ENCODE data around the gene PDE4DIP.
"Not testable (repeated sequence)": the region's sequence is repeated elsewhere in the genome, so short reads cannot be mapped to it uniquely, and the experiment has no call there.

The PDE4DIP gene

GRCh38 chr1:148869634-148869961 is 25.4 kb downstream of the PDE4DIP start:
- in situ Hi-C loops (cut with HindIII; ENCODE audit: low sequenced_read_pairs) = not testable (repeated sequence)

GRCh38 chr1:148874408-148875388 is 30.5 kb downstream of the PDE4DIP start:
- in situ Hi-C loops (cut with HindIII; ENCODE audit: low sequenced_read_pairs) = not testable (repeated sequence)

- in situ Hi-C loops (cut with HindIII; ENCODE audit: low sequenced_read_pairs) = not testable (repeated sequence)
Measured at GRCh38 chr1:148879812-148880416, 35.7 kb downstream of the PDE4DIP start.

DNA sequence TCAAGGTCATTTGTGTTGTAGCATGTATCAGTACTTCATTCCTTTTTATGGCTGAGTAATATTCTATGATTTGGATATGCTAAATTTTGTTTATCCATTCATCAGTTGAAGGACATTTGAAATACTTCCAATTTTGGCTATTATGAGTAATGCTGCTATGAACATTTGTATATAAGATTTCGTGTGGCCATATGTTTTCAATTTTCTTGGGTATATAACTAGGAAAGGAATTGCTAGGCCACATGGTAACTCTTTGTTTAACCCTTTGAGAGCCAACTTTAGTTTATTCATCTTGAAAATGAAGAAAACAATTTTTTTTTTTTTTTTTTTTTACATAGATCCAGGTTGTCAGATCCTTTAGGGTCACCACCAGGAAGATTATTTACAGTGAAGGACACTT is 37.0 kb downstream of the PDE4DIP start:
- in situ Hi-C loops (cut with HindIII; ENCODE audit: low sequenced_read_pairs) = not testable (repeated sequence)

GRCh38 chr1:148885219-148885618 is 41.0 kb downstream of the PDE4DIP start:
- in situ Hi-C loops (cut with HindIII; ENCODE audit: low sequenced_read_pairs) = not testable (repeated sequence)

DNA sequence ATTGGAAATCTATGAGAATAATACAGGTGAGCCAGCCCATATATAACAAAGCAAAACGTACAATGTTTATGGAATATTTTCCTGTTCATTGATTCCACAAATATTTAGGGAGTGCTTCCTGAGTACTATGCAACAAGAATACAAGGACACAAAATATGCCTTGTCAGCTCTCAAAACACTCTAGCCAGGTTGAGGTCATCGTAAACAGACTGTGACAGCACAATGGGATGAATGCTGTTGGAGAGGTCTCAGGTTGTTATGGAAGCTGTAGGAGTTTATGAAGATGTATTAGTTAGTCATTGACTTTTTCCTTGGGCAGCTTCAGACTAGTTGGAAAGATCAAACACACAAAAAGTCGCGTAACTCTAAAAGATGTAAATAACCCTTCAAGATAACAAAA is 42.1 kb downstream of the PDE4DIP start:
- in situ Hi-C loops (cut with HindIII; ENCODE audit: low sequenced_read_pairs) = not testable (repeated sequence)

DNA sequence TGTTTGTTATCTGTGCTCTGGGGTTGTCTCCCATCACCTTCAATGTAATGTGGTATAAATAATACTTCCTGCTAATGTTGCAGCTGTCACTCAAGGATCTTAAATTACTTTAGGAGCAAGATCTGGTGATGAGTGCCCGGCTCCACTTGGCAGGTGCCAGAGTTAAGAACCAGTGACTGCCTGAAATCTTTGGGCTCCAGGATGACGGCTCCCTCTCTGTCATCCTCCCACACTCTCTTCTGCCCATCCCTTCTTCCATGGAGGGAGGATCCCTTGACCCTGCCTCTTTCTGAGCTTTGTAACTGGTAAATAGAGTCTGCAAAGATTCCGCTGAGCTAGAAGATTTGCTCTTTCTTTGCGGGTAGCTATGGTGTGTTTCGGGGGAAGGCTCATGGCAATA is 44.4 kb downstream of the PDE4DIP start:
- in situ Hi-C loops (cut with HindIII; ENCODE audit: low sequenced_read_pairs) = not testable (repeated sequence)

DNA sequence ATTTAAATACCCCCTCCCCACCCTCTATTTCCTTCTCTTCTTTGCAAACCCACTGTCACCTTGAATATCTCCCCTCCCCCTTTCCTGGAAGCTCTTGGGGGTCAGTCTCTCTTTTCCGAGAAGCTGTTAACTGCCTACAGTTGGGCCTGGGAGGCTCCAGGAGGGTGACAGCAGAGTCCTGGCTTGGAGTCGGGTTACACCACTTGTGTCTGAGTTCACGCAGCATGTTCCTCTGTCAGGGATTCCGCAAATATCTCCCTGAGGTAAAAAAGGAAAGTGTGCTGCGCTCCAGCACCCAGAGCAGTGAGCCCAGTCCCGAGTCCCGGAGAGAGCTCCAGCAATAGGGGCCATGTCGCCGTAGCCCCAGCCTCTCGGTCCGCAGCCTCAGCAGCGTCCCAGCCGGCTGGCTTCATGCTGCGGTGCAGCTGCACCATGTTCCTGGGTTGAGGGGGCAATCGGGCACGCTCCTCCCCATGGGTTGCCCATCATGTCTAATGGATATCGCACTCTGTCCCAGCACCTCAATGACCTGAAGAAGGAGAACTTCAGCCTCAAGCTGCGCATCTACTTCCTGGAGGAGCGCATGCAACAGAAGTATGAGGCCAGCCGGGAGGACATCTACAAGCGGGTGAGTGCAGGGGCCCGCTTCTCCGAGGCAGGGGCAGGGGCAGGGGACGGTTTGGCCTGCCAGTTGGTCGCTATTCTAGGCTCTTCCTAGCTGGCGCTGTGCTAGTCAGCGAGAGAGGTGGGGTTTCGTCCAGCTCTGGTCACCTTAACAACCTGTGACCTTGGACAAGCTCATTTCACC is 45.2 kb downstream of the PDE4DIP start:
- in situ Hi-C loops (cut with HindIII; ENCODE audit: low sequenced_read_pairs) = not testable (repeated sequence)

- in situ Hi-C loops (cut with HindIII; ENCODE audit: low sequenced_read_pairs) = not testable (repeated sequence)
Measured at GRCh38 chr1:148890075-148890568, 45.9 kb downstream of the PDE4DIP start.

DNA sequence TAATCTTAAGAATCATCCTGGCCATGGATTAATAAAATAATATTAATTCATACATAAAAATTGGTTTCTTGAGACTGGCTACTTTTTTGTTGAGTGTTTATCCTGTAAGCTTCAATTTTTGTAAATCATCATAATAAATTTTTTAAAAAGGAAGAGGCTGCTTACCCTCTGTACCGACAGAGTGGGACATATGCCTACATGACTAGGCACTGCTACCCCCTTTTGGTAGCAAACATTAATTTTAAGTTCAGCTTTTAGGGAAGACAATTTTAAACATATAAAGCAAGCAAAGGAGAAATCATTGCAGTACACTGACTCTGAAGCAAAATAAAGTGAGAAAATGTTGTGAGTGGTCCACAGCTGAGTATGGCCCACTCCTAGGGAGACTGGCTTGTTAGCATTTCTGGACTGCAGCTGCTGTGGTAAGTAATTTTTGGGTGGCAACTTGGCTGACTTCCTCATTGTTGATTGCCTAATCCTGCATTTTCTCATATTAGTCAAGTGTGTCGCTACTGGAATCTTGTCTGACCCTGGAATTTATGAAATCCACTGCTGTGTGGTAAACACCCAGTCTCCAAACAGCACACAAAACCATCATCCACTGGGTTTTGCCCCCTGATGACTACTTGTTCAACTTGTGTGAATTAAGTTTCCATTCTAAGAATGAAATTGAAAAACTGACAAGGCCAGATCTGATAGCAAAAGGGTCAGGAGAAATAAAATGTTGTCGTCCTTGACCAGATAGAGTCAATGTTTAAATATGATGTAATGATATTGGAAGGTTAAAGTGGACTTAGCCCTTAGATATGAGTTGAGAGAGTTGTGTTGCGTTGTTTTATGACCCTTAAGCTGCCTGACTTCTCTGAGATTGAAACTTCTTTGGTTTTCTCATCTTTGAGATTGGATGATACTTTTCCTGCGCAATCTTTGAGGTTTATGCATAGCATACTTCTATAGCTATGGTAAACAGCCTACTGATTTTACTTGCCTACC is 50.4 kb downstream of the PDE4DIP start:
- in situ Hi-C loops (cut with HindIII; ENCODE audit: low sequenced_read_pairs) = not testable (repeated sequence)

GRCh38 chr1:148900026-148900425 is 55.8 kb downstream of the PDE4DIP start:
- in situ Hi-C loops (cut with HindIII; ENCODE audit: low sequenced_read_pairs) = not testable (repeated sequence)

DNA sequence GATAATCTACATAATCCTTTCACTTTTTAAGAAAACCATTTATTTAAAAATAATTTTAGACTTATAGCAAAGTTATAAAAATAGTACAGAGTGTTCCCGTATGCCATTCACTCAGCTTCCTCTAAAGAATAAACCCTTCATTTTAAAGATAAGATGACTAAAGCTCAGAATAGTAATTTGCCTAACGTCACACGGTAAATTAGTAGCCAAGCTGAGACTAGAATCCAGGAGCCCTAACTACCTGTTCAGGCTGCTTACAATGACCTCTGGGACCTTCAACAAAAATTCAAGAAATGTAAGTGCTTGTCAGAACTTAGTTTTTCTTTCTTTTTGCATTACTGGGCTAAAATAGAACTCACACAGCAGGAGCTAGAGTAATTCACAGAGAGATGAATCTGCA is 56.5 kb downstream of the PDE4DIP start:
- in situ Hi-C loops (cut with HindIII; ENCODE audit: low sequenced_read_pairs) = not testable (repeated sequence)

GRCh38 chr1:148901150-148901952 is 57.1 kb downstream of the PDE4DIP start:
- in situ Hi-C loops (cut with HindIII; ENCODE audit: low sequenced_read_pairs) = not testable (repeated sequence)

DNA sequence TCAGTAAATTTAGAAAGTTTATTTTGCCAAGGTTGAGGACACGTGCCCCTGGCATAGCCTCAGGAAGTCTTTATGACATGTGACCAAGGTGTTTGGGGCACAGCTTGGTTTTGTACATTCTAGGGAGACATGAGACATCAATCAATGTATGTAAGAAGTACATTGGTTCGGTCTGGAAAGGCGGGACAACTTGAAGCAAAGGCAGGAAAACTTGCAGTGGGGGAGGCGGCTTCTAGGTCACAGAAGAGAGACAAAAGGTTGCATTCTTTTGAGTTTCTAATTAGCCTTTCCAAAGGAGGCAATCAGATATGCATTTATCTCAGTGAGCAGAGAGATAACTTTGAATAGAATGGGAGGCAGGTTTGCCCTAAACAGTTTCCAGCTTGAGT is 57.7 kb downstream of the PDE4DIP start:
- in situ Hi-C loops (cut with HindIII; ENCODE audit: low sequenced_read_pairs) = not testable (repeated sequence)

DNA sequence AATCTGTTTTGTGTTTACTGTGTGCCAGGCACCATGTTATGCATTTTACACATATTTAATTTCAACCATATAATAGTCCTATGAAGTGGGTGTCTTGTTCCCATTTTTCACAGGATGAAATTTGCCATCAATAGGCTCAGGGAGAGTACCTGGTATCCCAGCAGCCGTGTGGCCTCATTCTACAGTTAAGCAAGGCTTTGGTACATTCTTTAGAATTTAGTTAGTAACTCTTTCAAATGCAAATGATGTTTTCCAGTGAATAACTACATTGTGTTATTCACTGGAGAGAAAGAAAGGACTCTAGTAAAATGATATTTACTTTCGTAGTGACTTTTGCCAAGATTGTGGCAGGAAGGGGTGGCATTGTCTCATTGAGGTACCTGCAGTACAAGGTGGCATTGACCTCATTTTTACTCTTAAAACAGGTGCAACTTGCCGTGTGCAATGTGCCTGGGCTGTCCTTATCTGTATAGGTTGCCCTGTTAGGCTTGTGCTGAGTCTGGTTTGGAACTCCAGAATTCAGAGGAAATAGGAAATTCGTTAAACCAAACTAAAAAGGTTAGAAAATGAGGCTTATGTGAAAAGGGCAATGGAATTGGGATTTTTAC is 65.1 kb downstream of the PDE4DIP start:
- in situ Hi-C loops (cut with HindIII; ENCODE audit: low sequenced_read_pairs) = not testable (repeated sequence)

DNA sequence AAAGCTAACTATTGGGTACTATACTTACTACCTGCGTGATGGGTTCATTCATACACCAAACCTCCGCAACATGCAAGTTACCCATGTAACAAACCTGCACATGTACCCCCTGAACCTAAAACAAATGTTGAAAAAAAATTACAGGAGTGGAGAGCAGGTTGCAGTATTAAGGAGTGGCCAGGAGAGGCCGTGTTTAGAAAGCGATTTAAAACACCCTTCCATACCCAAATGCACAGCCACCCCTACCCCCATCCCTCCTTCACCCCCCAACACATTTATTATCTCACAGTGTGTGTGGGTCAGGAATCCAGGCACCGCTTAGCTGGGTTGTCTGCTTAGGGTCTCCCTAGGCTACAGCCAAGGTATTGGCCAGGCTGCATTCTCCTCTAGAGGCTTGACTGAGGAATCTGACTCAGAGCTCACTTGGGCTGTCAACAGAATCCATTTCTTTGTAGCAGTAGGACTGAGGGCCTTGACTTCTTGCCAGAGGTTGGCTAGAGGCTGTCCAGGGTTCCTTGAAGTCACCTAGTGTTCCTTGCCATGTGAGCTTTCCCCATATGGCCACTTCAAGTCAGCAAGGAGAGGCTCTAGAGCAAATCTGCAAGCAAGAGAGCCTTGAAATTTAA is 67.2 kb downstream of the PDE4DIP start:
- in situ Hi-C loops (cut with HindIII; ENCODE audit: low sequenced_read_pairs) = not testable (repeated sequence)

DNA sequence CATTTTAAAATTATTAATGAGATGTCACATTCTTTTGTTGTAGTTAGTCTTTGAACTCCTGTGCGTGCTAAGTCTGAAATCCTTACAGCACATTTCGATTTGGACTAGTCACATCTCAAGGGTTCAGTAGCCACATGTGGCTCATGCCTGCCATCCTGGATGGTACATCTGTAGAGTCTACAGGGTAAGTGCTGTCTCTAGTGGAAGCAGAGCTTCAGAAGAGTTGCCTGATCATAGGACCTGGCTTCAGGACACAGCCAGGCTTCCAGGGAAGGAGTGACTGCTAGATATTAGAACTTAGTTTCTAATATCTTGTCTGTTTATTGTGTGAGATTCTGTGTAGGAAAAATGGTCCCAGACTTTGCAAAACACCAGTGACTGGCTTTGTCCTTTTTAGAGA is 72.0 kb downstream of the PDE4DIP start:
- in situ Hi-C loops (cut with HindIII; ENCODE audit: low sequenced_read_pairs) = not testable (repeated sequence)

DNA sequence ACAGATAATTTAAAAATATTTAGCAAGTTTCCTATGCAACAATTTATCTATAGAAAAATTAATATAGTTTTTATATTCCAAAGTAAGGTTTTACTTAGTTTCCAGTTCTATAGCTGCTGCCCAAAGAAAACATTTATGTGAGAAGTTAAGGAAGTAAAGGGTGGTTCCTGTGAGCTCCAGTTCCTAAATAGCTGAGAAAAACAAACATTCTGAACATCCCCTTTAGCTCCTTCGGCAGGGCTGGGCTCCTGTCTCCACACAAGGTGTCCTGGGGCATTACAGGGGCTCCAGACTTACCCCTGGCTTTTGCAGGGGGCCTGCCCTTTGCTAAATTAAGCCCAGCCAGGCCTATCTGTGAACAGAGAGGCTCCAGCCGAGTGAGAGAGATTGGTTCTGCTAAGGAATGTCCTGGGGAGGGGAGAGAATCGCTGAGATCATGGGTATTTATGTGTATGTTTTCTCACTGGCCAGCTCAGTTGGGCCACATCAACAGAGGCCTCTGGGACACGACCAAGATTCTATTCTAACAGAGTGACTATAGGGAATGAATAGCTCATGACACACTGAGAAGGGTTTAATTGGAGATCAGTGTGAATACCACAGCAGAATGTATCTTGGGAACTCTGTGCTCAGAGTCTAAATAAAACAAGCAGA is 72.6 kb downstream of the PDE4DIP start:
- in situ Hi-C loops (cut with HindIII; ENCODE audit: low sequenced_read_pairs) = not testable (repeated sequence)

Measured in endothelial cell of hepatic sinusoid (primary cell).